PC-9 (cell line): ENCODE results near the gene AKAP14.

Experiments used
- CTCF ChIP-seq: fragments of 200-600 bp; sonication (generic); conservative IDR thresholded peaks from 2 replicates; pipeline ENCODE4 v1.6.1; 2017; ENCODE audit warnings: mixed run types, antibody characterized with exemption, mild to moderate bottlenecking, moderate library complexity
- EZH2 ChIP-seq: fragments of 200-600 bp; sonication (generic); IDR thresholded peaks from 2 replicates; pipeline ENCODE4 v1.8.0; 2017; ENCODE audit warnings: antibody characterized with exemption, low read depth

GRCh38 chrX:119885554-119886428 lies 9.9 kb upstream of the AKAP14 start:
- TF ChIP-seq CTCF (no peak), EZH2 (no peak)
